HG03354 (cell line): ENCODE measurements around the gene PLCXD3.
A peak's percentile ranks its signal among the peaks of the same experiment; 100 is the strongest.
"Not testable (repeated sequence)": the region's sequence is repeated elsewhere in the genome, so short reads cannot be mapped to it uniquely, and the experiment has no call there.

Experiments used
- ATAC-seq: cut with Tn5 transposase; IDR thresholded peaks from one replicate; pipeline ENCODE4 v1.9.1; 2021; ENCODE audit warnings: mild to moderate bottlenecking; ENCODE audit not compliant: unreplicated experiment, poor library complexity, severe bottlenecking

The PLCXD3 gene

DNA sequence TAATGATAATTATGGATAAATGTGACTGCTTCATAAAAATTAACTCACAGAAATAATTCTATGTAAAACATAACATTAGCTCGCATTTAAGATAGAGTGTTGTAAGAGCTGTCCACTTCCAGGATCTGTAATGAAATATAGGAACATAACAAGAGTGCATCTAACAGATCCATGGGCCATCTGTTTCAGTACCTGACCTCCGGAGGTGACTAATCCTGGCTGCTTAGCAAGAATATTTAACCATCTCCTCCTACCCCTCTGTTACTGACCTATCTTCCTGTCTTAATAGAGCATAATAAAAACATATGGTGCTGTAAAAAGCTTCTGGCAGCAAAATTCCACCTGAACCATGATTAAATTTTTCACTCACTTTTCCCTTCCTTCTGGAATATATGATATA lies 7.1 kb downstream of the PLCXD3 start:
- no peak for ATAC-seq

DNA sequence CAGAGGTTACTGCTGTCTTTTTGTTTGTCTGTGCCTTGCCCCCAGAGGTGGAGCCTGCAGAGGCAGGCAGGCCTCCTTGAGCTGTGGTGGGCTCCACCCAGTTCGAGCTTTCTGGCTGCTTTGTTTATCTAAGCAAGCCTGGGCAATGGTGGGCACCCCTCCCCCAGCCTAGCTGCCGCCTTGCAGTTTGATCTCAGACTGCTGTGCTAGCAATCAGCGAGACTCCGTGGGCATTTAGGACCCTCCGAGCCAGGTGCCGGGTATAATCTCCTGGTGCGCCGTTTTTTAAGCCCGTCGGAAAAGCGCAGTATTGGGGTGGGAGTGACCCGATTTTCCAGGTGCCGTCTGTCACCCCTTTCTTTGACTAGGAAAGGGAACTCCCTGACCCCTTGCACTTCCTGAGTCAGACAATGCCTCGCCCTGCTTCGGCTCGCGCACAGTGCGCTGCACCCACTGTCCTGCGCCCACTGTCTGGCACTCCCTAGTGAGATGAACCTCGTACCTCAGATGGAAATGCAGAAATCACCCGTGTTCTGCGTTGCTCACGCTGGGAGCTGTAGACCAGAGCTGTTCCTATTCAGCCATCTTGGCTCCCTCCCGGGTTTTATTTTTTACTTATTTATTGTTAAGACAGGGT lies 16.8 kb downstream of the PLCXD3 start:
- ATAC-seq, result not testable (repeated sequence)

DNA sequence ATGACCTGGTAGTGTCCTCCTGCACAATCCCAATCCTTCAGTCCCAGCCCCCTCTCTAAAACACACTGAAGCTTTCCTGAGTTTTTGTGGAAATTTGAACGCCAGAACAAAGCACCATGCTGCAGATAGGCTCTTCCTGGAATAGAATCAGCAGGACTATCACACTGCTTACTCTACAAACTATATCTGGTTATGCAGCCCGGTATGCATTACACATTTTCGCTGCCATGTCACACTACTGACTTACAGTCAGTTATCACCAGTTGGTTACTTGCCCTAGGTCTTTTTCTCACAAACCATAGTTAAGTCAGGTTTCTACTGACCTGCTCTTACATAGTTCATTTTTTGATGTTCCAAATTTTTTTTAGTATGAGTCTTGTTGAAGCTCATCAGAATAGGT lies 24.9 kb downstream of the PLCXD3 start:
- ATAC-seq, result no peak

DNA sequence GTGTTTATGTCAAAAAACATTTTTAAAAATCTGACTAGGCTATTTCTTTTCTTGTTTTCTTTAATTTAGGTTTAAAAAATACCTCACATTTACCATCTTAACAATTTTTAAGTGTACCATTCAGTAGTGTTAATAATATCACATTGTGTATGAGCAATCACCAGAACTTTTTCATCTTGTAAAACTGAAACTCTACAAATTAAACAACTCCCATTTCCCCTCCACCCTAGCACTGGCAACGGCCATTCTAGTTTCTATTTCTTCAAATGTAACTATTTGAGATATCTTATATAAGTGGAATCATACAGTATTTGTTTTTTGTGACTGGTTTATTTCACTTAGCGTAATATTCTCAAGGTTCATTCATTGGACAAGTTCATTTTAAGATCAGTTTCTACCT lies 27.7 kb downstream of the PLCXD3 start:
- no peak for ATAC-seq

DNA sequence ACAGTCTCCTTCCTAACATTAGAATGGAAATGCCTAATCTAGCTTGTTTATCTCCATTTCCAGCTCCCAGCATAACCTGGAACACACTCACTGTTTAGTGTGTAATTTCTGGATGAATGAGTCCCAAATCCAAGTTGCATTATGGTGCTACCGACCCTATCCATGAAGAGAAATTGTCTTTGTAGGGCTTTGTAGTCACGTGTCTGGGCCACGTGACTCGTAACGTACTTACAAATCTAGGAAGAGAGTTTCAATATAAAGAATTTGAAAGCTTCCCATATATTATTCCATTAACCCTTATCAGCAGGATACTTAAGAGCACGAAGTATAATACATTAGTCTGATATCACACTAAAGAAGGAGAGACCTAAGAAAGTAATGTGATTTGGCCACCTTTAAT lies 28.2 kb downstream of the PLCXD3 start:
- ATAC-seq, result no peak

DNA sequence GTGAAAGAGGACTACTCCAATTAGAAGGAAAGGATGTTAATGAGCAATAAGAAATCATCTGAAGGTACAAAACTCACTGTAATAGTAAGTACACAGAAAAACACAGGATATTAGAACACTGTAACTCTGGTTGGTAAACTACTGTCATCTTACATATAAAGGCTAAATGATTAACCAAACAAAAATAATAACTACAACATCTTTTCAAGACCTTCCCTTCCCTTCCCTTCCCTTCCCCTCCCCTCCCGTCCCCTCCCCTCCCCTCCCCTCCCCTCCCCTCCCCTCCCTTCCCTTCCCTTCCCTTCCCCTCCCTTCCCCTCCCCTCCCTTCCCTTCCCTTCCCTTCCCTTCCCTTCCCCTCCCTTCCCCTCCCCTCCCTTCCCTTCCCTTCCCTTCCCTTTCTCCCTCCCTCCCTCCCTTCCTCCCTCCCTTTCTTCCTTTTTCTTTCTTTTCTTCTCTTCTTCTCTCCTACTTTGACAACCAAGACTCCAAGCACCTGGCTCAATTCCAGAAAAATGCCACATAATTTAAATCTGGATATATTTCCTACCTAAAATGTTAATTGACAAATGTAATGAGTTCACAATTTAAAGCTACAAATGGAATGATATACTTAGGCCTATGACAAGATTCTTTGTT lies 38.7 kb downstream of the PLCXD3 start:
- ATAC-seq, result not testable (repeated sequence)

DNA sequence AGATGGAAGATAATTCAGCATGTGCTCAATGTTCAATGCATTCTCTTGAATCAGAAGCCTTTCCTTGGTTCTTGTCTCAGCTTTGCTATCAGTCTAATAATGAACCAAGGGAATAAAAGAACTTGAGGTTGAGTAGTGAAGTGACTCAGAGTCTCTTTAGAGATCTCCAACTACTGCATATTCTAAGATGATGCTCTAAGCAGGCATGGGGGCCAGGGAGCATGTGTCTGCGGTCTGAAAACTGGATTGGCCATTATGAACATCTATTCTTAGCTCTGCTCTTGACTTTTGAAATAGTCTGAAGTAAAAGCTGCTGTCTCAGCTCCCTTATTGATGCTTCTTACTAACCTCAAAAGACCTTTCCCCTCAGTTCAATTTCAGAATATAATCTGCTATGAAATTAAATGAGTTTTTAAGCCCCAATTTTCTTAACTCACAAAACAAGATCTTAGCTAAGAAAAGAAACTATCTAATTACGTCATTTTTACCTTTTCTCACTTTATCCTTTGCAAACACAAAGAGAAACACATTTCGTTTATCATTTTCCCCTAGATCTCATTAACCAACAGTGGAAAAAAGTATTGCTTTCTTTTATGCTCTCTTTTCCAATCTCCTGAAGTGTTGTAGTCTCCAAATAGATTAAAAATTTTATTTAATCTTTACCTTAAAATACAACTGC lies 44.8 kb downstream of the PLCXD3 start:
- ATAC-seq, result no peak

DNA sequence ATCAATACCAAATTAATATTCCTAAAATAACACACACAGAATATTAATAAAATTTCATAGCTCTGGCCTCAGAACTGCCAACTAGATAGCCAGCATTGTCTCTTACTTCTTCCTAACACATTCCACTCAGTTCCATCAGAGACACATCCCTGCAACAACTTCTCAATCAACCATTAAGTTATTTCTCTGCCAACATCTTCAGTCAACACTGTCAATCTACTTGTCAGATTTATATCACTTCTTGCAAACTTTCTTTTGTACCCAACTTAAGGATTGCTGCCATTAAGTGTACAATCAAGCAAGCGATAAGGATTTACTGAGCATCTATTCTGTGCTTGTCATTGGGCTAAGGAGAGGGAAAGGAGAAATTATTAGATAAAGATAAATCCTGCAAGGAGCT lies 50.8 kb downstream of the PLCXD3 start:
- no peak for ATAC-seq

DNA sequence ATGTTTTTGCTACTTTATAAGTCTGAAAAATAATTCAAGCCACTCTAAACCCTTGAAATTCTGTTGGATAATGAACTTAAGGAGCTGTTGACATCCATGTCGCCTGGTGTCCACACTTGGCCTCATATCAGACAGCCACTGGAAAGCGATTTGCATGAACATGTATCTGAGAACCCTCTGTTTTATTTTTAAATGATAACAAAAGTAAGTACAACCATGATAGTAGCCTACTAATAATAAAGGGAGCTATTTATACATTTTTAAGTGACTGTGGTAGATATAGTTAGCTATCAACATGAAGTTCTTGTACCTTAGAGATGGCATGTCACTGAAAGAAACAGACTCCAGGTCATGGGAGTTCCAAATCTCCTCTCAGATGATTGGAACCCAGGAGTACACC lies 53.3 kb downstream of the PLCXD3 start:
- no peak for ATAC-seq

DNA sequence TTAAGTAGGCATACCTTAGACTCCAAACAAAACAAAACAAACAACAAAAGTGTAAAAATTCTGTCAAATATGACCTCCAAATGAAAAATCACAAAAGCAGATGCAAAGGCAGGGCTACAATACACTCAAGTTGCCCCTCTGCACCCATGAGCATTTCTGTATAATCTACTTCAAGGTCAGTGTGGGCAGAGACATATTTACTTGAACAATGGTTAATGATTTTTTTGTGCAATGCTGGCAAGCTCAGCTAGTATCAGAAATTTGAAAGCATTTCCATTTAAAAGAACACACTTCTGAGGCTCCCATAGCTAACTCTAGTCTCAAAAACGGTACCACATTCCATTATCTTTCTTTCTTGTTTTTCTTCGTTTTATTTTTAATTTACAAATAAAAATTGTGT lies 57.9 kb downstream of the PLCXD3 start:
- ATAC-seq, result no peak

DNA sequence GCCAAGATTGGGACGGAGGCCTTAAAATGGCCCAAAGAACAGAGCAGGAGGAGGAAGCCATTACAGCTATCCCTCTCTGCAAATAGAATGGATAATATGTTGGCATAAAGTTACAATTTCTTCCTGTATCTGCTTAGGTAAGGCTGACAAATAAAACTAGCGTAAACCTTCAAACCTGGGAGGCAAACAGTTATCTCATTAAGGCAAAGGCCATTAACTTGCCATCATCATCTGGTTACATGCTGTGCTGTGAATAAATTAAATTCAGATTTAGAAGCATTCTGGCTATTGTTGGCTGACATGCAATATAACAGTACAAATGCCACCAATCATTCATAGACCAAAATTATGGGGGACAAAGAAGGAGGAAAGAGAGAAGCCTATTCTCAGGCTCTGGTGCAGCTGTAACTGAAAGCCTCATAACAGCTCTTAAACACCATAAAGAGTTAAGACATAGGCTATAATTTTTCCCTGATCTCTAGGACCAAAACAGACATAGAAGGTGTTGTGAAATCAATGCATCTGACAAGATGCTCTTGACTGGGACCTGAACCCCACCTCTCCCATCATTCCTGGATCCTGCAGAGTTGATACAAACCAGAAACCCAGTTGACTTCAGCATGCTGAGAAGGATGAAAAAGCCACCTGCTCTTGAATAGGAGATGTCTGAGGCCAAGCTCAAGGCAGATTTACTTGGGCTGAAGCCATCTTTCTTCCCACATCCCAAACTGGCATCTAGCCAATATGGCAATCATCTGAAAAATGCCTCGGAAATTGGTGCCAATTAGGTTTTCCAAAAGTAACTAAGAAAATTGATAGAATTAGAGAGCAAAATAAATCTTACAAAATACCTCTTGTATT lies 62.5 kb downstream of the PLCXD3 start:
- no peak for ATAC-seq

DNA sequence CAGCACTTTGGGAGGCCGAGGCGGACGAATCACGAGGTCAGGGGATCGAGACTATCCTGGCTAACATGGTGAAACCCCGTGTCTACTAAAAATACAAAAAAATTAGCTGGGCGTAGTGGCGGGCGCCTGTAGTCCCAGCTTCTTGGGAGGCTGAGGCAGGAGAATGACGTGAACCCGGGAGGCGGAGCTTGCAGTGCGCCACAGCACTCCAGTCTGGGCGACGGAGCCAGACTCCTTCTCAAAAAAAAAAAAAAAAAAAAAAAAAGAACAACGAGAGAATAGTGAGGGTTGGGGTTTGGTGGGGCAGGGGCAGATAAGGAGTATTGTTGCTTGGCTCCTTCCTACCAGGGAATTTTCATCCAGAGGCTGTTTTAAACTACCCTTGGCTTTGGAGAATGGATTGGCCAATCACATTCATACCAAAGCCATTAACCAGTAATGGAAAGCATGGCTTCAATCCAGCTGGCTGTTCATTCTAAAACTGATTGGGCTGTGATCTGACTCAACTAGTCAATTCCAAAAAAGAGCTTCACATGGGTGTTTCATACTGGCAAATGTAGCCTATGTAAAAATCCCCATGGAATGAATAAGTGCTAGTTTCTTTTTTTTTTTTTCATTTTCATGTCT lies 64.4 kb downstream of the PLCXD3 start:
- ATAC-seq, result no peak

DNA sequence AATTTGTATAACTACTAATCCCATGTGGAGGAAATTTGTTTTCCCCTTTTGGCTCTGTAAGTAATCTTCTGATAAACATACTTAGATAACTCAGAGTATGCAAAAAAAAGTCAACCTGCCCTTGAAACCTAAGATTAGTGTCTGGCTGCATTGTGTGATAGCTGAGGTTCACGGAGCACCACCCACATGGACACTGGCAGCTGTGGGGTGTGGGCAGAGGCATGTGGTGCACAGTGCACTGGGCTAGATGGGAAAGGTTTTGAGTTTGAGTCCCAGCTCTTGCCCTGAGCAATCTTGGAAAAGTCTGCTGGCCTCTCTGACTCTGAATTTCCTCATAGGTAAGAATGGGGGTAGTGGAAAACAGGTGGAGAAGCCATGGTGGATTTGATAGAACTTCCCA lies 75.1 kb downstream of the PLCXD3 start:
- no peak for ATAC-seq

DNA sequence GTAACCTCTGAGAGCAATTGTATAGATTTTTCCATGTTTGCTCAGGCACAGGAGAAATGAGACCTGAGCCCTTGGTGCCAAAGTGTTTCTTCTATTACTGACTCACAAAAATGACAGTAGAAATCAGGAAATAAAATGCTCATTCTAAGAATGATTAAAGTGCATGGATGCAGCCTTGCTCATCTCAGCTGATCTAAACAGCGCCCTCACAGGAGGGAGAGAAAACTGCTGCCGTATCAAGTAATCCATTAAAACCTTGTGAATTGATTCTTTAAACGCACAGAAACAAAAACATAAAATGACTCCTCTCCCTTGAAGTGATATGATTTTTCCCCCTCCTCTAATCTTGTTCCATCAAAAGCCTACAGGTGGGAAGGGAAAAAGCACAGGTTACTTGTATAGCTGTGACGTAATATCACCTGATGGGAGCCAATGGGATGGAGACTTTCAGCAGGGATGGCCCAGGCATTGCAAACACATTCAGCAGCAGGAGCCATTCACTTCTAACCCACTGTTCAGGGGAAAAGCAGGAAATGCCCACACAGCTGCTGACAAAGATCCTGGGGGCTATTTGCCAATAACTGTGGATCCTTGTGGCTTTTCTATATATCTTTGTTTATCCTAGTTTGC lies 76.7 kb downstream of the PLCXD3 start:
- ATAC-seq, result peak; percentile 50

DNA sequence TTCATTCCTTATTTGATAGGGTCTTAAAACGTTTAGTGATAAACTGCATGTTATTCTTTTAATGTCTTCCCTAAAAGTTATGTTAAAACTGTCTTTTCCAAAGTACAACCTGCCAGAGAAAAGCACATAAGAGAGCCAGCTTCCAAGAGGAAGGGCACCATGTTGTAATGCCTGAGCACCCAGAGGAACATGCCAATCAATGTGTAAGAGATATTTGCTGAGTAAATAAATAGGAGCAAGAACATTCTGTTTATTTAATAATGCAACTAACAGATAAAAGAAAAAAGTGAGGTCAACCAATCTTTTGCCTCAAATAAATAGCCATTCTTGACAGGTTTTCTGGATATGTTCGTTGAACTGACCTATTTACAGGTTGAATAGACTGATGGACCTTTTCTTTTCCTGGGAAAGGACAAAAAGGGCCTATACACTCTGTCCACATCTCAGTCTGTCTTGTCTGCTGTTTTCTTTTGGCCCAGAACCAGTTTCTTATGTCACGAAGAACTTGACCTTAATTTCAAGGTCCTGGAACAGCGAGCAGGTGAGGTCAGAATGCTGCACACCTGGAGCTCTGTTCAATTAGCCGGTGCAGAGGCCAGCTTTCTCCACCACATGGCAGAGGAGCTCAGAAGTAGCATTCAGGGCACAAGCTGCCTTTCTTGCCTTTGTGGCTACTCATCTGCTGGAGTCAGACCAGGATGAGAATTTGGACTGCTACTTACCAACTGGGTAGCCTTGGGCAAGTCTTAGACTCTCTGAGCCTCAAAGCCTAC lies 77.7 kb downstream of the PLCXD3 start:
- ATAC-seq, result no peak

DNA sequence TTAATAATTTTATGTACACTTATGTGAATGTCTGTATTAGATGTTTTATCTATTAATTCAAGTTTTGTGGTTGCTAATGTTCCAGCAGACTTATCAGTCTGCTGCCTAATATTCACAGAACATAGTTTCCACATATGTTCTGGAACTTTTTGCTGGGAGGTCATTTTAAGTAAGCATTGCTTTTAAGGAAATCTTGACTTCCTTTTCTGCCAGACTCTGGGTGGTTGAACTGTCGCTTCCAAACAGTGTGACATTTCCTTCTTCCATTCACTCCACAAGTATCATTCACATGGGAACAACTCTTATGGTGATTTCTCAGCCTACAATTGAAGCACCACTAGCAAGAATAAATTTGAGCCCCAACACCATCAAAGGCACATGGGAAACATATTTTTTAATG lies 82.9 kb downstream of the PLCXD3 start:
- ATAC-seq, result no peak

DNA sequence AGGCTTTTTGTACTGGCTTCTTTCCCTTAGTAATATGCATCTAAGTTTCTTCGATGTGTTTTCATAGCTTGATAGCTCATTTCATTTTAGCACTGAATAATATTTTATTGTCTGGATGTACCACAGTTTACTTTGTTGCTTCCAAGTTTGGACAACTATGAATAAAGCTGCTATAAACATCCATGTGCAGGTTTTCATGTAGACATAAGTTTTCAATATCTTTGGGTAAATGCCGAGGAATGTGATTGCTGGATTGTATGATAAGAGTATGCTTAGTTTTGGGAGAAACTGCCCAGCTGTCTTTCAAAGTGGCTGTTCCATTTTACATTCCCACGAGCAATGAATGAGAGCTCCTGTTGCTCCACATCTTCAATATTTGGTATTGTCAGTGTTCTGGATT lies 84.7 kb downstream of the PLCXD3 start:
- ATAC-seq, result no peak

DNA sequence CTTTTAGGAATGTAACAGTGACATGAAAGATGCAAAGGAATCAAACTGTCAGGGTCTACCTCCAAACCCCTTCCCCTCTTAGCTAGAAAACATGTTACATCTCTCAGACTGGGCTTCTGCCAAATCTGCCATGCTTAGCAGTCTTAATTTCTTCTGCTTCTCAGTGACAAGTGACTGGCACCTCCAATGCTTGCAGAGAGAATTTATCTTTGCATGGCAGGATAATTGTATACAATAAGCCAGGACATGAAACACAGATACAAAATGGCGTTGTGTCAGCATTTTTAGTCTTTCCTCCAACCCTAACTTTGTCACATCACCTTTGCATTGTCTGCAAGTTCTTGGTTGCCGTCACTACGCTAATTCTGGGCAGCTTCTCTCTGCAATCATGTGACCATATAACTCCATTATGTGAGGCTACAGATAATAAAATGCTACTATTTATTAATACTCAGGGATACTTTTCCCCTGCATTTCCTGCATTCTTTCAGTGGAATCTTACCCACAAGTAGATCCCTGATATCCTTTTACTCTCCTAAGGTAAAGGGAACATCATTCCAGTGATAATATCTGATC lies 89.8 kb downstream of the PLCXD3 start:
- no peak for ATAC-seq
